Activated CD8-positive, alpha-beta memory T cell treated with anti-CD3 and anti-CD28 coated beads for 4 hours (primary cell): ENCODE data around the gene DNM1.
A peak's percentile ranks its signal among the peaks of the same experiment; 100 is the strongest.

Source experiments
- DNase-seq, 2 donors: peaks; one replicate each; pipeline ENCODE4 v3.0.0-alpha.2; 2020; ENCODE audit warnings: low read depth in 2 of 2

The DNM1 gene

GRCh38 chr9:128250839-128251731, 47.9 kb downstream of the DNM1 start:
- DNase-seq = no peak

GRCh38 chr9:128251732-128252100, 48.5 kb downstream of the DNM1 start:
- DNase-seq = no peak

GRCh38 chr9:128252317-128253139, 49.3 kb downstream of the DNM1 start:
- no peak for DNase-seq

- DNase-seq = no peak
These were observed 50.2 kb downstream of the DNM1 start for GRCh38 chr9:128253140-128253990.

GRCh38 chr9:128253991-128254346, 50.8 kb downstream of the DNM1 start:
- DNase-seq = no peak

- no peak for DNase-seq
These were observed 51.2 kb downstream of the DNM1 start for GRCh38 chr9:128254362-128254761.

- DNase-seq = peak in 1 of 2 donors; percentile 19
These were observed 51.9 kb downstream of the DNM1 start for GRCh38 chr9:128254855-128255759.

GRCh38 chr9:128257086-128257825, 54.1 kb downstream of the DNM1 start:
- no peak for DNase-seq

GRCh38 chr9:128257907-128258306, 54.7 kb downstream of the DNM1 start:
- DNase-seq = no peak

- no peak for DNase-seq
These were observed 55.1 kb downstream of the DNM1 start for GRCh38 chr9:128258326-128258725.

GRCh38 chr9:128259156-128259555, 56.0 kb downstream of the DNM1 start:
- DNase-seq = no peak

GRCh38 chr9:128260340-128260739, 57.2 kb downstream of the DNM1 start:
- no peak for DNase-seq

- no peak for DNase-seq
These were observed 59.5 kb downstream of the DNM1 start for GRCh38 chr9:128262687-128263086.

GRCh38 chr9:128265348-128265847, 62.2 kb downstream of the DNM1 start:
- DNase-seq = no peak

GRCh38 chr9:128266868-128267590, 63.9 kb downstream of the DNM1 start:
- DNase-seq = no peak

- DNase-seq = no peak
These were observed 67.9 kb downstream of the DNM1 start for GRCh38 chr9:128271112-128271511.

- no peak for DNase-seq
These were observed 68.3 kb downstream of the DNM1 start for GRCh38 chr9:128271512-128271911.

- no peak for DNase-seq
These were observed 71.1 kb downstream of the DNM1 start for GRCh38 chr9:128274245-128274644.
